H1 (cell line): ENCODE measurements around the gene CDH16. TPM values are rescaled to one million over a fixed set of nuclear protein-coding genes. Genes with fewer than 3 reads are reported as not detected.

Experiments used
- ATF3 ChIP-seq: IDR thresholded peaks from 2 replicates; pipeline ENCODE4 v1.6.1; 2011; ENCODE audit warnings: low read depth, mild to moderate bottlenecking, low read length; ENCODE audit not compliant: insufficient read depth
- CBX5 ChIP-seq: fragments of 300-800, 300-1000 bp; sonication (generic); IDR thresholded peaks from 2 replicates; pipeline ENCODE4 v1.7.1; 2016; ENCODE audit warnings: antibody characterized with exemption, low read length, low read depth
- CEBPB ChIP-seq: IDR thresholded peaks from 2 replicates; pipeline ENCODE4 v1.6.1; 2012; ENCODE audit warnings: low read depth, low read length
- E2F6 ChIP-seq: IDR thresholded peaks from 2 replicates; pipeline ENCODE4 v1.6.1; 2012; ENCODE audit warnings: inconsistent platforms
- EP300 ChIP-seq, 2 experiments: IDR thresholded peaks; 1 replicate in 1 of 2; 2 replicates in 1 of 2; pipeline ENCODE4 v1.6.1; 2011 to 2012; ENCODE audit warnings: low read depth in 2 of 2, low read length in 2 of 2, mild to moderate bottlenecking in 2 of 2, borderline replicate concordance in 1 of 2, inconsistent platforms in 1 of 2, moderate library complexity in 1 of 2
- EZH2 ChIP-seq: fragments of 200-600 bp; sonication (generic); IDR thresholded peaks from 2 replicates; pipeline ENCODE4 v1.7.1; 2012; ENCODE audit warnings: low read depth, mild to moderate bottlenecking, moderate library complexity, low read length, inconsistent platforms; ENCODE audit not compliant: severe bottlenecking
- GABPA ChIP-seq: IDR thresholded peaks from 2 replicates; pipeline ENCODE4 v1.6.1; 2011; ENCODE audit warnings: mild to moderate bottlenecking, low read length, moderate library complexity, borderline replicate concordance; ENCODE audit not compliant: insufficient read depth
- GTF2F1 ChIP-seq: IDR thresholded peaks from 2 replicates; pipeline ENCODE4 v1.6.1; 2012; ENCODE audit warnings: low read depth, low read length, improper control_type of control experiment, borderline replicate concordance
- HDAC2 ChIP-seq, 2 experiments: fragments of 300-600 bp in 1 of 2; sonication (generic) in 1 of 2; IDR thresholded peaks; 2 replicates each; pipeline ENCODE4 v1.6.1; 2011 to 2012; ENCODE audit warnings: low read depth in 2 of 2, low read length in 2 of 2, mild to moderate bottlenecking in 2 of 2, moderate library complexity in 2 of 2, borderline replicate concordance in 1 of 2, inconsistent platforms in 1 of 2
- HDAC6 ChIP-seq: IDR thresholded peaks from one replicate; pipeline ENCODE4 v1.7.1; 2012; ENCODE audit warnings: low read depth, mild to moderate bottlenecking, inconsistent platforms, low read length, moderate library complexity
- MAX ChIP-seq: IDR thresholded peaks from 2 replicates; pipeline ENCODE4 v1.6.1; 2012; ENCODE audit warnings: inconsistent platforms
- POU5F1 ChIP-seq: IDR thresholded peaks from 2 replicates; pipeline ENCODE4 v1.6.1; 2011; ENCODE audit warnings: low read depth, mild to moderate bottlenecking, low read length, moderate library complexity
- RAD21 ChIP-seq, 2 experiments: IDR thresholded peaks in 1 of 2; conservative IDR thresholded peaks in 1 of 2; 2 replicates each; pipeline ENCODE4 v1.6.1; 2011; ENCODE audit warnings: low read depth in 2 of 2, low read length in 2 of 2, improper control_type of control experiment in 1 of 2, inconsistent platforms in 1 of 2, mild to moderate bottlenecking in 1 of 2, moderate library complexity in 1 of 2
- RFX5 ChIP-seq: IDR thresholded peaks from 2 replicates; pipeline ENCODE4 v1.6.1; 2011; ENCODE audit warnings: low read depth, low read length, improper control_type of control experiment, borderline replicate concordance
- SIN3A ChIP-seq, 2 experiments: IDR thresholded peaks in 1 of 2; conservative IDR thresholded peaks in 1 of 2; 2 replicates each; pipeline ENCODE4 v1.6.1; 2011 to 2012; ENCODE audit warnings: low read length in 2 of 2, improper control_type of control experiment in 1 of 2, low read depth in 1 of 2, mild to moderate bottlenecking in 1 of 2
- TAF7 ChIP-seq: optimal IDR thresholded peaks from 2 replicates; pipeline ENCODE3; 2011; ENCODE audit warnings: low read depth, mild to moderate bottlenecking, inconsistent platforms, low read length, moderate library complexity, borderline replicate concordance
- TBP ChIP-seq: IDR thresholded peaks from 2 replicates; pipeline ENCODE4 v1.6.1; 2011; ENCODE audit warnings: low read depth, low read length, improper control_type of control experiment
- TEAD4 ChIP-seq: IDR thresholded peaks from 2 replicates; pipeline ENCODE4 v1.6.1; 2012; ENCODE audit warnings: low read depth, low read length, inconsistent platforms, mixed read lengths
- USF2 ChIP-seq: IDR thresholded peaks from 2 replicates; pipeline ENCODE4 v1.6.1; 2011; ENCODE audit warnings: low read length, improper control_type of control experiment
- polyA plus RNA-seq, 7 experiments: library from polyadenylated mRNA; depleted of rRNA in 3 of 7; stranded (reverse) in 5 of 7; unstranded in 2 of 7; fragments of >200 nt in 5 of 7; fragments of 200-250 nt in 2 of 7; gene quantifications; 1 replicate in 5 of 7; 2 replicates in 1 of 7; 4 replicates in 1 of 7; pipeline versions ENCODE4 v1.2.1 to v1.2.3, GENCODE V29; 2011 to 2013; ENCODE audit warnings: missing spikeins in 2 of 7, mixed read lengths in 2 of 7
- total RNA-seq: library from RNA; stranded (reverse); fragmentation: NEBNext Ultra II Directional; extraction: Animal tissue kit (Norgen Biotek cat#: 25700); gene quantifications from 2 replicates; pipeline ENCODE4 v1.2.1, GENCODE V29; 2021

The CDH16 gene
- total and polyA plus RNA-seq, 2 of the 8 experiments (the other 6 are each of a cell fraction or from before 2014, with no cell fraction given): not detected

- TF ChIP-seq SIN3A (conservative IDR thresholded peaks at IDR 0.05 in 1 of 2, IDR thresholded peaks at IDR 0.05 in 1 of 2; ENCODE audit: low read depth in 1 of 2, low read length in 2 of 2) (0 out of 4 replicates have a peak, but pooled peaks of 1 of the 2 experiments have one; percentile 63), RFX5 (no peak), EZH2 (no peak), GTF2F1 (no peak), CBX5 (no peak), ATF3 (no peak), TBP (peak; percentile 24; the same call in 1 of the 2 replicates), TEAD4 (peak; percentile 18; the same call in 1 of the 2 replicates), TAF7 (peak; percentile 43), CEBPB (no peak), MAX (peak; percentile 41; the same call in 1 of the 2 replicates), USF2 (no peak), EP300 (IDR thresholded peaks at IDR 0.05; ENCODE audit: borderline replicate concordance in 1 of 2, low read depth in 2 of 2, low read length in 2 of 2) (peak in 1 of 2 experiments; percentile 21; a peak in 1 of 3 replicates), RAD21 (IDR thresholded peaks at IDR 0.05 in 1 of 2, conservative IDR thresholded peaks at IDR 0.05 in 1 of 2; ENCODE audit: low read depth in 2 of 2, low read length in 2 of 2) (peak in 1 of 2 experiments; percentile 61; a peak in 3 of 4 replicates), HDAC2 (IDR thresholded peaks at IDR 0.05; ENCODE audit: borderline replicate concordance in 1 of 2, low read depth in 2 of 2, low read length in 2 of 2) (no peak; a peak in 1 of 4 replicates), HDAC6 (no peak), E2F6 (no peak), POU5F1 (no peak), GABPA (0 out of 2 replicates have a peak, but pooled peaks have one; percentile 39)
Measured at GRCh38 chr16:66924527-66925321, 6.0 kb upstream of the CDH16 start (continued).
